HG02981 (cell line): ENCODE data around the gene OSBPL10.
"Not testable (repeated sequence)": the region's sequence is repeated elsewhere in the genome, so short reads cannot be mapped to it uniquely, and the experiment has no call there.

Source experiments
- ATAC-seq: cut with Tn5 transposase; IDR thresholded peaks from one replicate; pipeline ENCODE4 v1.9.1; 2021; ENCODE audit warnings: mild to moderate bottlenecking, moderate library complexity; ENCODE audit not compliant: unreplicated experiment

OSBPL10 gene

GRCh38 chr3:31861826-31862225, 119.2 kb downstream of the OSBPL10 start:
- ATAC-seq: no peak

GRCh38 chr3:31860642-31861041, 120.4 kb downstream of the OSBPL10 start:
- ATAC-seq: not testable (repeated sequence)

- ATAC-seq: no peak
Measured at GRCh38 chr3:31859245-31859644, 121.8 kb downstream of the OSBPL10 start.

- no peak for ATAC-seq
Measured at GRCh38 chr3:31858439-31858838, 122.6 kb downstream of the OSBPL10 start.

GRCh38 chr3:31853580-31853979, 127.5 kb downstream of the OSBPL10 start:
- ATAC-seq: no peak

GRCh38 chr3:31851278-31851677, 129.8 kb downstream of the OSBPL10 start:
- ATAC-seq: no peak

- ATAC-seq: no peak
Measured at GRCh38 chr3:31848911-31849310, 132.2 kb downstream of the OSBPL10 start.

- no peak for ATAC-seq
Measured at GRCh38 chr3:31848163-31848818, 132.8 kb downstream of the OSBPL10 start.

GRCh38 chr3:31847760-31848159, 133.3 kb downstream of the OSBPL10 start:
- ATAC-seq: no peak

- no peak for ATAC-seq
Measured at GRCh38 chr3:31841515-31841914, 139.5 kb downstream of the OSBPL10 start.

GRCh38 chr3:31840252-31840651, 140.8 kb downstream of the OSBPL10 start:
- no peak for ATAC-seq

- ATAC-seq: no peak
Measured at GRCh38 chr3:31839144-31839917, 141.7 kb downstream of the OSBPL10 start.

GRCh38 chr3:31836131-31837075, 144.7 kb downstream of the OSBPL10 start:
- ATAC-seq: no peak

- ATAC-seq: no peak
Measured at GRCh38 chr3:31833391-31834190, 147.5 kb downstream of the OSBPL10 start.

- ATAC-seq: no peak
Measured at GRCh38 chr3:31832551-31832950, 148.5 kb downstream of the OSBPL10 start.

- ATAC-seq: no peak
Measured at GRCh38 chr3:31831591-31831990, 149.5 kb downstream of the OSBPL10 start.

GRCh38 chr3:31829826-31830426, 151.1 kb downstream of the OSBPL10 start:
- no peak for ATAC-seq

- no peak for ATAC-seq
Measured at GRCh38 chr3:31829010-31829409, 152.1 kb downstream of the OSBPL10 start.

GRCh38 chr3:31828007-31828406, 153.1 kb downstream of the OSBPL10 start:
- no peak for ATAC-seq

- ATAC-seq: no peak
Measured at GRCh38 chr3:31823184-31823583, 157.9 kb downstream of the OSBPL10 start.
